Activated effector memory CD4-positive, alpha-beta T cell treated with Interleukin-2 at 50 U/mL for 16 hours (primary cell): ENCODE results near the gene SLC9A3.
"Not testable (repeated sequence)": the region's sequence is repeated elsewhere in the genome, so short reads cannot be mapped to it uniquely, and the experiment has no call there.

Experiments
- DNase-seq: peaks from one replicate; pipeline ENCODE4 v3.0.0-alpha.2; 2020

Gene SLC9A3

GRCh38 chr5:523441-524222 lies 617 bp downstream of the SLC9A3 start:
- no peak for DNase-seq

DNA sequence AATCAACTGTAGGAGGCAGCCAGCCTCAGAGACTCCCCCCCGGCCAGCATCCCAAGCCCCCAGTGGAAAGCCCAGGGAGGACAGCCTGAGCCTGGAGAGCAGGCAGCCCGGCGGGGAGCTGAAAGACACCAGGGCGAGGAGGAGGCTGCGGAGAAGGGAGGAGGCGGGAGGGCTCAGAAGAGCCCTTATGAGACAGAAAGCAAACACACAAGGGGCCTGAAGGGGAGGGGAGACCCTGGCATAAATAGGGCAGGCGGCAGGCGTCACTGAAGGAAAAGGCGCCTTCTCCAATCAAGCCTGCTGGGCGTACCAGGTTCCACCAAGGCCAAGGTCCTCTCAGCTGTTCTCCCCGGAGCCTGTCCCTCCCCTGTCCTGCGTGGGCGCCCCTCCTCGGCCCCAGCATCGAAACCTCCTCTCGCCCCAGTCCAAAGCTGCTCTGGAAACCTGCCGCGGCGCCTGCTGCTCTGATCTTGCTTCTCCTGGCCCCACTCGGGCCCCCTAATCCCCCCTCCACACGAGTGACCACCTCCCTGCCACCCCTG lies 1.3 kb downstream of the SLC9A3 start:
- DNase-seq = no peak

DNA sequence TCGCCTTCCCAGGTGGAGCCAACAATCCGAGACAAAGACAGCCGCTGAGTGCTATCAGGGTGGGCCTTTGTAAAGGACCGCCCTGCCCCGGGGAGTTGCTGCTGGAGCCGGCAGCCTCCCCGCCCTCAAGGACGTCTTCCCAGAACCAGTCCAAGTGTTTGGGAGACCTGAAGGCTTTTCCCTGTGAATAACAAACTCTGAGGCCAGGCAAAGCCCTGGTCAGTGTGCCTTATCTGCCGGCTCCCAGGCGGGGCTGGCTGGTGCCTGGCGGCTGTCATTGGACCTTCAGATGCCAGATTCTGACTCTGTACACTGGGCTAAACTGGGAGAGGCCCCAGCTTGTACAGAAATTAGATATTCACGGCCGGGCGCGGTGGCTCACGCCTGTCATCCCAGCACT lies 2.1 kb downstream of the SLC9A3 start:
- no peak for DNase-seq

GRCh38 chr5:521680-522079 lies 2.6 kb downstream of the SLC9A3 start:
- DNase-seq = no peak

GRCh38 chr5:520850-521226 lies 3.4 kb downstream of the SLC9A3 start:
- no peak for DNase-seq

GRCh38 chr5:520196-520849 lies 3.9 kb downstream of the SLC9A3 start:
- no peak for DNase-seq

- no peak for DNase-seq
Observed at GRCh38 chr5:518721-519120, 5.5 kb downstream of the SLC9A3 start.

GRCh38 chr5:517535-518100 lies 6.6 kb downstream of the SLC9A3 start:
- DNase-seq = no peak

- DNase-seq = no peak
Observed at GRCh38 chr5:516980-517379, 7.3 kb downstream of the SLC9A3 start.

DNA sequence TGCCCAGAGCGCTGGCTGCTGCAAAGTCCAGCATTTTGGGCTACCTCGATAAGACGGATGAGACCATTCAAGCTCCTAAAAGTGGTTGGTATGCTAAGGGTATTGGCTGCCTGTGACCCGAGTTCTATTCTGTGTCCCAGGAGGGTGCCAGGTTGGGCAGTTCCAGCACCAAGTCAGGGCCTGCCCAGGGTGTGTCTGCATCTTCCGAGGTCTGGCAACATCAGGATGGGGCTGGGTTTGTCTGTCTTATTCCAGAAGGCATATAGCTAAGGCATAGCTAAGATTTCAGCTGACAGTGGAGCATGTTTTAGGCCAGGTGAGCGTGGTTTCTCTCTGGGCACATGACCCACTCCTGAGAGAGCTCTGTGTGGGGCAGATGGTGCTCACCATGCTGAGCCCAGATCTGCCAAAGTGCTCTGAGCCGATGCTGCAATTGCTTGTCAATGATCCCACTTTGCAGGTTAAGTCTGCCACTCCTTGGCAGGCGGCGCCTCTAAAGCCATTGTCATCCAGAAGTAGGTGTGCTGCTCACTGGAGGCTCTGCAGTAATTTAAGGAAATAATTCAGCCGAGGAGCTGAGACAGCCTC lies 7.8 kb downstream of the SLC9A3 start:
- DNase-seq = no peak

GRCh38 chr5:515273-515836 lies 8.9 kb downstream of the SLC9A3 start:
- DNase-seq = no peak

DNA sequence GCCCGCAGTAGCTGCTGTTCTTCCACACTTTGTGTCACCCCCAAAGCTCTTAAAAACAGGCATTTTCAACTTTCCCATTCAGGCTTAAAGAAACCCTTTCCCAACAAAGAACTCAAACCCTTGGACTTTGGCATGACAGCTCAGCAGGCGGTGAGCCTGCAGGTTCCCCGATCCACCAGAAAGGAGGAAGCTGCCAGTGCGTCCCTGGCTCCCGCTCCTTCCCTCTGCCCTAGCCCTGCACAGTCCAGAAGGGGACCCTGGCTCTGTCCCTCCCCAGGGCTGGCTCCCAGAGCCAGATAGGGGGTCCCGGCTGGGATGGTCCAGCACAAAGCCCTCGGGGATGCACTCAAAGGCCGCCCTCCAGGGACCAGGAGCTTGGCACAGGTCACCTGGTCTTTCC lies 9.6 kb downstream of the SLC9A3 start:
- DNase-seq = no peak

GRCh38 chr5:514101-514485 lies 10.2 kb downstream of the SLC9A3 start:
- DNase-seq = no peak

DNA sequence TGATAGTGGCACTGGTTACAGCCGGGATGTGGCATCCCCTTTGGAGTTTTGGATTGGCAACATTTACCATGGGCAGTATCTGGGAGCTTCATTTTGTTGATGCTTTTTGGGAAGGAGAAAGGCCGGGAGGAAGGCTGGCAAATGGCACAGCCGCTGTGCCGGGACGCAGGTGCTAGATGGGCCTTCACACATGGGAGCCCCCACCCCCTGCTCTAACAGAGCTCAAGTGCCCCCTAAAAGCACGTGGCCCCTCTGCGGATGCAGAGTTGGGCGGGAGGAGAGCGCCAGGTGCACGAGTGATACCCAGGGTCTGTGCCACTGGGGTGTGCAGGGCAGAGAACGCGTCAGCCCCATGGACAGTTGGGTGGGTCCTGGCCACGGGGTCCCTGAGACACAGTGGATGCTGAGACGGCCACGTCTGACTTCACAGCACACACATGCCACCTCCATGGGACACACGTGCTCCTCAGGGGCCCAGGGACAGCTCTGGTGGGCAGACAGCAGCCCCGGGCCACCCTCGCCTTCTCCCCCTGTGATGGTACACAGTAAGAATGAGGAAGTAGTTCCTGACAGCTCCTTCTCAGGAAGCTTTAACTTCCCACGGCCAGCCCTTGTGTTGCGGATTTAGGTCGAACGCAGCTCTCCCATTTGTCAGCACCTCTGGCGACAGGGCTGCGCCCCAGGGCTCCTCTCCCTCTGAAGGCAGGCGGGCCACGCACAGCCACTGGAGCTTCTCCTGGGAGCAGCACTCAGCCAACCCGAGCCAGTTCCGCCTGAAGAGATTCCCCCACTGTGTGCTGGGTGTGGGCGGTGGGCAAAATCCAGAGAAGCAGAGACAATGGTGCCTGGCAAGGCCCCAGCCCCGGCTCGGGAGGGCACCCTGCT lies 10.8 kb downstream of the SLC9A3 start:
- DNase-seq = no peak

DNA sequence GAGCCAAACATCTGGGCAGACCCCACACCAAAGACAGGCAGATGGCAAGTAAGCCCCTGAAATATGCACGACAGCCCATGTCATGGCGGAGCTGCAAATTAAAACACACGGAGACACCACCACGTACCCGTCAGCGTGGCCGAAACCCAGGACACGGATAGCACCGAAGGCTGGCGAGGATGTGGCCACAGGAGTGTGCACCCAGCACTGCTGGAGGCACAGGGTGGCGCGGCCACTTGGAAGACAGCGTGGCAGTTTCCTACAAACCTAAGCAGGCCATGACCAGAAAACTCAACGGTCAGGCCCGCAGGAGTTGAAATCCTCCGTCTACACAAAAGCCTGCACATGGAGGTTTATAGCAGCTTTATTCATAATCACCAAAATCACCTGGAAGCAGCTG lies 12.8 kb downstream of the SLC9A3 start:
- DNase-seq = no peak

- no peak for DNase-seq
Observed at GRCh38 chr5:510521-510920, 13.7 kb downstream of the SLC9A3 start.

- no peak for DNase-seq
Observed at GRCh38 chr5:509611-510185, 14.6 kb downstream of the SLC9A3 start.

DNA sequence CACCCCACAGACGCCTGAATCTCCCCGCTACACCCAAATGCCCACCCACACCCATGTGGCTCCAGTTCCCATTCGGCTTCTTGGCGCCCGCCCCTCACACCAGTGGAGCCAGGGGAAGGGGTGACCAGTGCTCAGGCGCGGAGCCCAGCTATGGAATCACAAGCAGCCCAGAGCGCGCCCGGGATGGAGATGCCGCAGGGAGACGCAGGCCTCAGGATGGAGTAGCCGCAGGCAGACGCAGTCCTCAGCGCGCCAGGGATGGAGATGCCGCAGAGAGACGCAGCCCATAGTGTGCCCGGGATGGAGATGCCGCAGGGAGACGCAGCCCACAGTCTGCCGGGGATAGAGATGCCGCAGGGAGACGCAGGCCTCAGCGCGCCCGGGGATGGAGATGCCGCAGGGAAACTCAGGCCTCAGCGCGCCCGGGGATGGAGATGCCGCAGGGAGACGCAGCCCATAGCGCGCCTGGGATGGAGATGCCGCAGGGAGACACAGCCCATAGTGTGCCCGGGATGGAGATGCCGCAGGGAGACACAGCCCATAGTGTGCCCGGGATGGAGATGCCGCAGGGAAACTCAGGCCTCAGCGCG lies 16.2 kb downstream of the SLC9A3 start:
- not testable (repeated sequence) for DNase-seq

DNA sequence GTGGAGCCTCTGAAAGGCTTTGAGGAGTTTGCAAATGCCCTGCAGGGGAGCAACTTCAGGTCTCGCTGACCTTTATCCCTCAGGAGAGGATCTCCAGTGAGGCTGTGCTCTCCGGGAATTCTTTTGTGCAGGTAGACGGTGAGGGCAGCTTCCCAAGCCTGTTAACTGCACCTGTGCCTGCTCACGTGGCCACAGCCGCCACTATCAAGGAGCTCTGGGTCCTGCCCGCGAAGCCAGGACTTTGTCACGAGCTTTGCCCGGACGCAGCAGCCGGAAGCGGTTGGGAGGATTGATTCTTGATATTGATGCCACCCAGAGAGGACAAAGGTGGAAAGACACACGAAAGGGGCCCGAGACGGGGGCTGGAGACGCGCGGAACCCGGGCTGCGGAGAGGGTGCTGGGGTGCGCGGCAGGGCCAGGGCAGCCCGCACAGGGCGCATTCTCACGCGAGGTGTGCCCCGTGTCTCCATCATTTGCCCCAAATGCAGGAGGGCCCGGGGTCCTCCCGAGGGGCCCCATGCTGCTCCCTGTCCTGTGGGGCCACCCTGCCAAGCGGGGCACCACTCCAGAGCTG lies 18.2 kb downstream of the SLC9A3 start:
- DNase-seq = no peak

GRCh38 chr5:504326-505154 lies 19.7 kb downstream of the SLC9A3 start:
- DNase-seq = no peak
